GM19452 (cell line): ENCODE measurements around the gene EEF1A1.
A peak's percentile ranks its signal among the peaks of the same experiment; 100 is the strongest.
"Not testable (repeated sequence)": the region's sequence is repeated elsewhere in the genome, so short reads cannot be mapped to it uniquely, and the experiment has no call there.

Experiments used
- ATAC-seq: cut with Tn5 transposase; IDR thresholded peaks from one replicate; pipeline ENCODE4 v1.9.1; 2021; ENCODE audit not compliant: unreplicated experiment

The EEF1A1 gene

GRCh38 chr6:73538116-73538779, 17.4 kb upstream of the EEF1A1 start:
- ATAC-seq = no peak

DNA sequence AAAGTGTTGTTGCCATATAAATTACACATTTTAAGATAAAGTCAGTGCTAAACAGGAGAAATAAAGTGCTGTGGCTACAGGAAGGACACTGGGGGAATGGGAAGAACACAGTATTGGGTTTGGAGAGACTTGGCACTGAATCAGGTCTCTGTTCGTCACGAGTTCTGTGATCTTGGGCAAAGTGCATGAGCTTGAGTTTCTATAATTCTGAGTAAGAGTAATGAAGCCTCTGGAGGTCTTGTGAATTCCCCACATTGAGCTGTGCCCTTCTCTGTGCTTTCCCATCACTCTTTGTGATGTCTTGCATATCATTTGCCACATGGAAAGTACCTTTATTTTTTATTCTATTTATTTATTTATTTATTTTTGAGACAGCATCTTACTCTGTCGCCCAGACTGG, 16.8 kb upstream of the EEF1A1 start:
- no peak for ATAC-seq

- no peak for ATAC-seq
These were observed 13.8 kb upstream of the EEF1A1 start for GRCh38 chr6:73534628-73535027.

- no peak for ATAC-seq
These were observed 11.5 kb upstream of the EEF1A1 start for GRCh38 chr6:73532293-73532692.

GRCh38 chr6:73528897-73529296, 8.1 kb upstream of the EEF1A1 start:
- ATAC-seq = no peak

DNA sequence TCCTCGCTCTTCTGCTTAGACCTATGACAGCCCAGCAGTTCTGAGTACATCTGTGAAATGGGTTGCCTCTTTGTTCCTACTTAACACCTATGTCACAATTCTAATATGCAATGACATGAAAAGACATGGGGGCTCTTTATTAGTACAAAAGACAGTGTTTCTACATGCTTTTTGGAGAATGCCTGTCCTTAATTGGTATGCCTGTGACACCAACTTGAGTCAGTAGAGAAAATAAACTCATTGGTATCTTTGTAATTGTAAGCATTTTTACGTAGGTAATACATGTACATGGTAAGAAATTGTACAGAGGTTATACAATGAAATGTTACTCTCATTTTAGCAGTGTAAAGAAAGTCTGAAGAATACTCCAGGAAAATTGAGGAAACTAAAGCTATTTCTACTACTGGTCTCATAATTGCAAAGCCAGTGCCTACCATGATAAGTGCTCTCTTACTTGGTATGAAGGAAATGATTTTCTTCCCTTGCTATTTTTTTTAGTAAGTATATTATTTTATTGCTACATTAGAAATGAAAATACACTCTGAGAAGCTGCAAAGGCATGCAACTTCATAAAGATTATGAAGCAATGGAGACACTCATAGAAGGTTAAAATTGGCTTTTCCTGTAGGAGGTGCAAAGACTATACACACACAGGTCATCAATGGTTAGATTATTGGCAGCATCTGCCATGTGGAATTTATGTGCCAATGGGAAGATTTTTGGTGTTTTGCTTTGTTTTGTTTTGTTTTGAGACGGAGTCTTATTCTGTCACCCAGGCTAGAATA, 4.9 kb upstream of the EEF1A1 start:
- ATAC-seq = no peak

GRCh38 chr6:73523434-73524123, 2.7 kb upstream of the EEF1A1 start:
- peak; percentile 51 for ATAC-seq

- peak; percentile 29 for ATAC-seq
These were observed 636 bp upstream of the EEF1A1 start for GRCh38 chr6:73521351-73521985.

DNA sequence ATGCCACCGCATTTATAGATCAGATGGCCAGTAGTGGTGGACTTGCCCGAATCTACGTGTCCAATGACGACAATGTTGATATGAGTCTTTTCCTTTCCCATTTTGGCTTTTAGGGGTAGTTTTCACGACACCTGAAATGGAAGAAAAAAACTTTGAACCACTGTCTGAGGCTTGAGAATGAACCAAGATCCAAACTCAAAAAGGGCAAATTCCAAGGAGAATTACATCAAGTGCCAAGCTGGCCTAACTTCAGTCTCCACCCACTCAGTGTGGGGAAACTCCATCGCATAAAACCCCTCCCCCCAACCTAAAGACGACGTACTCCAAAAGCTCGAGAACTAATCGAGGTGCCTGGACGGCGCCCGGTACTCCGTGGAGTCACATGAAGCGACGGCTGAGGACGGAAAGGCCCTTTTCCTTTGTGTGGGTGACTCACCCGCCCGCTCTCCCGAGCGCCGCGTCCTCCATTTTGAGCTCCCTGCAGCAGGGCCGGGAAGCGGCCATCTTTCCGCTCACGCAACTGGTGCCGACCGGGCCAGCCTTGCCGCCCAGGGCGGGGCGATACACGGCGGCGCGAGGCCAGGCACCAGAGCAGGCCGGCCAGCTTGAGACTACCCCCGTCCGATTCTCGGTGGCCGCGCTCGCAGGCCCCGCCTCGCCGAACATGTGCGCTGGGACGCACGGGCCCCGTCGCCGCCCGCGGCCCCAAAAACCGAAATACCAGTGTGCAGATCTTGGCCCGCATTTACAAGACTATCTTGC, 725 bp downstream of the EEF1A1 start:
- ATAC-seq = no peak

DNA sequence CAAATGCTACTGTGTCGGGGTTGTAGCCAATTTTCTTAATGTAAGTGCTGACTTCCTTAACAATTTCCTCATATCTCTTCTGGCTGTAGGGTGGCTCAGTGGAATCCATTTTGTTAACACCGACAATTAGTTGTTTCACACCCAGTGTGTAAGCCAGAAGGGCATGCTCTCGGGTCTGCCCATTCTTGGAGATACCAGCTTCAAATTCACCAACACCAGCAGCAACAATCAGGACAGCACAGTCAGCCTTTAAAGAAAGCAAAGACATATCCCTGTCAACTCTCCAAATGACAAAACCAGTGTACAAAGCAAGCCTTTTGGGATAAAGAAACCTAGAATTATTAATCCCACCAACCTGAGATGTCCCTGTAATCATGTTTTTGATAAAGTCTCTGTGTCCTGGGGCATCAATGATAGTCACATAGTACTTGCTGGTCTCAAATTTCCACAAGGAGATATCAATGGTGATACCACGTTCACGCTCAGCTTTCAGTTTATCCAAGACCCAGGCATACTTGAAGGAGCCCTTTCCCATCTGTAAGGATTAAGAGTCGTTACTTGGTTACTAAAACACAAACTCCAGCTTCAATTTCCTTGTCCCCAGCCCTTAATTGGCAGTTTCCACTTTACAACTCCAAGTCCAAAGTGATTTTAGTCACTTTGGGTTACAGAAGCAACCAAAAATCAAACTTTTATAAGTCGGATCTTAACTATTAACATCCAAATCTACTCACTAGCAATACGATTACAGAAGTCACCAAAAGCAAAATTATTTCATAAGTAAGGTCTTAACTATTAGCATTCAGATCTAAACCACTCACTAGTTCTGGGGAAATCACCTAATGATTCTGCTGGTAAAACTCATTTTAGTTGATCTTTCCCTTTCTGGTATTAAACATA, 1.6 kb downstream of the EEF1A1 start:
- not testable (repeated sequence) for ATAC-seq

- ATAC-seq = not testable (repeated sequence)
These were observed 2.5 kb downstream of the EEF1A1 start for GRCh38 chr6:73518100-73518981.

DNA sequence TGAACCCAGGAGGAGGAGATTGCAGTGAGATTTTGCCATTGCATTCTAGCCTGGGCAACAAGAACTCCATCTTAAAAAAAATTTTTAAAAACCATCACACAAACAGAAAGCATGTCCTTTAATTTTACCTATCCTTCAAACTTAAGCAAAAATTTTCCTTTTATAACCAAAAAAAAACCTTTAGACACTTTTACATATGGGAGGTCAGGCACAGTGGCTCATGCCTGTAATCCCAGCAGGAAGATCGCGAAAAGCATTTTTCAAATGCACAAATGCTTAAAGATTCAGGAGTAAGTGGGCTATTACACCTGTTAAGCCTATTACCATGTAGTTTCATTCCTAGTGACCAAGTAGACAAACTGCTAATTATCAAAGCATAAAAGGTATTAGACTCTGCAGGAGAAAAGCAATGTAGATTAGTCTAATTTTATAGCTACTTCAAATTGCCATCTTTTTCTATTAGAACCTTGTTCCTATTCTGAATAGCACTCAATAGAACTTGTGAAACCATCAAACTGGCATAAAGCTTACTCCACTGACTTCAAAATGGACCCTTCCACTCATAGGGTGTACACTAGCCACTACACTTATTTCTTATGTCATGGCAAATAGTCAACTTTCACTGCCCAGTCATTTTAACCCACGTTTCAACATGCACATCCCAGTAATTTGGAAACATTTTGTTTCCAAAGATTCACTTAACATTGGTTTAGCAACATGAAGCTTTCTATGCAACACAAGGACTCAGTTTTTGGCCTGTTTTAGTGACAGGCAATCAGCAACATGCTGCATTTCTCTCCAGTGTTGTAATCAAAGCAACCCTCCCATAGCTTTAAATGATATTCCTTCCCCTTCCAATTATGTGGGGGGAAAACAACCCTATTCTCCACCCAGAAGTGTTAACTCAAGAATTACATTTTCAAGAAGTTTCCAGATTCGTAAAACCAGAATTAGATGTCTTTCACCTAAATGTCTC, 4.0 kb downstream of the EEF1A1 start:
- no peak for ATAC-seq

- peak; percentile 35 for ATAC-seq
These were observed 5.6 kb downstream of the EEF1A1 start for GRCh38 chr6:73515204-73515655.

GRCh38 chr6:73514746-73515110, 6.1 kb downstream of the EEF1A1 start:
- no peak for ATAC-seq

- no peak for ATAC-seq
These were observed 7.4 kb downstream of the EEF1A1 start for GRCh38 chr6:73513496-73513854.

GRCh38 chr6:73511796-73512195, 9.0 kb downstream of the EEF1A1 start:
- no peak for ATAC-seq

DNA sequence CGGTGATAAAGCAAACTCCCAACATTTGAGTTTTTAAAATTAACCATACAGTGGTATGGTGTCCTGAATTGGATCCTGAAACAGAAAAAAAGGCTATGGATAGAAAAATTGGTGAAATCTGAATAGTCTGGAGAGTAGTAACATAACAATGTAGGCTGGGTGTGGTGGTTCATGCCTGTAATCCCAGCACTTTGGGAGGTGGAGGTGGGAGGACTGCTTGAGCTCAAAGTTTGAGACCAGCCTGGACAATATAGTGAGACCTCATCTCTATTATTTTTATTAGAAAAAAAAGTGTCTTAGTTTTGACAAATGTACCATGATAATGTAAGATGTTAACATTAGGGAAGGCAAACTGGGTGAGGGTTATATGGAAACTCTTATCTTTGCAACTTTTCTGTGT, 11.0 kb downstream of the EEF1A1 start:
- no peak for ATAC-seq

- no peak for ATAC-seq
These were observed 12.1 kb downstream of the EEF1A1 start for GRCh38 chr6:73508776-73509175.
